Karpas-422 (cell line): ENCODE measurements around the gene RPL38. TPM values are rescaled to one million over a fixed set of nuclear protein-coding genes. Genes with fewer than 3 reads are reported as not detected.
"Not testable (repeated sequence)": the region's sequence is repeated elsewhere in the genome, so short reads cannot be mapped to it uniquely, and the experiment has no call there.

Experiments
- DNase-seq: peaks from one replicate; pipeline ENCODE4 v3.0.0-alpha.2; 2015
- H2AFZ ChIP-seq: fragments of 200-600 bp; sonication (generic); 2 replicates; pipeline ENCODE4 v1.6.1; 2014; ENCODE audit warnings: antibody characterized with exemption, low read length, mixed read lengths
- H3K27ac ChIP-seq: fragments of 200-600 bp; sonication (generic); 2 replicates; pipeline ENCODE4 v1.5.1; 2014; ENCODE audit warnings: mild to moderate bottlenecking, low read length, moderate library complexity
- H3K27me3 ChIP-seq: fragments of 200-600 bp; sonication (generic); 2 replicates; pipeline ENCODE4 v1.6.1; 2014; ENCODE audit warnings: low read length, mixed read lengths
- H3K36me3 ChIP-seq: fragments of 200-600 bp; sonication (generic); 2 replicates; pipeline ENCODE4 v1.6.1; 2014; ENCODE audit warnings: low read length, mixed read lengths; ENCODE audit not compliant: insufficient read depth
- H3K4me1 ChIP-seq: fragments of 200-600 bp; sonication (generic); 2 replicates; pipeline ENCODE4 v1.6.1; 2014; ENCODE audit warnings: mild to moderate bottlenecking, low read length, mixed read lengths
- H3K4me2 ChIP-seq: fragments of 200-600 bp; sonication (generic); 2 replicates; pipeline ENCODE4 v1.6.1; 2014; ENCODE audit warnings: low read length, low read depth, mild to moderate bottlenecking; ENCODE audit not compliant: poor library complexity, severe bottlenecking
- H3K4me3 ChIP-seq: fragments of 200-600 bp; sonication (generic); 2 replicates; pipeline ENCODE4 v1.5.1; 2014; ENCODE audit warnings: mild to moderate bottlenecking, antibody characterized with exemption, low read length, mixed read lengths
- H3K79me2 ChIP-seq: fragments of 200-600 bp; sonication (generic); 2 replicates; pipeline ENCODE4 v1.6.1; 2014; ENCODE audit warnings: mild to moderate bottlenecking, low read length, mixed read lengths
- H3K9ac ChIP-seq: fragments of 200-600 bp; sonication (generic); 2 replicates; pipeline ENCODE4 v1.6.0; 2014; ENCODE audit warnings: low read length
- H3K9me2 ChIP-seq: fragments of 200-600 bp; sonication (generic), shearing (Covaris generic); replicated peaks from 2 replicates; pipeline ENCODE4 v1.6.0; 2014; ENCODE audit warnings: mild to moderate bottlenecking, low read length, moderate library complexity; ENCODE audit not compliant: insufficient read depth
- H3K9me3 ChIP-seq: fragments of 300-700, 200-600 bp; sonication (generic); 2 replicates; pipeline ENCODE4 v1.6.1; 2014; ENCODE audit warnings: low read length, mixed read lengths
- H4K20me1 ChIP-seq: fragments of 200-600 bp; sonication (generic); 2 replicates; pipeline ENCODE4 v1.6.1; 2014; ENCODE audit warnings: mild to moderate bottlenecking, antibody characterized with exemption, low read length, low read depth; ENCODE audit not compliant: insufficient read depth
- total RNA-seq: library from RNA; depleted of rRNA; stranded (reverse); fragments of >200 nt; shearing (Covaris generic); gene quantifications from 2 replicates; pipeline ENCODE4 v1.2.3, GENCODE V29; 2014; ENCODE audit warnings: low replicate concordance

RPL38 gene
- total RNA-seq, 1 experiment from 2014 or later = 3,682 TPM

- Histone ChIP-seq H3K4me2 (no peak overlapping the region), H2AFZ (no peak overlapping the region), H3K27me3 (no peaks in the 10 kb centered on the region), H3K27ac (no peak overlapping the region), H3K79me2 (no peaks in the 10 kb centered on the region), H3K9me2 (no peaks in the 10 kb centered on the region), H3K36me3 (no peaks in the 10 kb centered on the region), H4K20me1 (no peaks in the 10 kb centered on the region), H3K4me1 (no peaks in the 10 kb centered on the region), H3K9me3 (no peaks in the 10 kb centered on the region), H3K4me3 (no peak overlapping the region), H3K9ac (no peak overlapping the region)
- no peak for DNase-seq
These were observed 15.7 kb upstream of the RPL38 start for GRCh38 chr17:74187761-74188160.

- H3K4me2 ChIP-seq, DNase-seq, H2AFZ ChIP-seq, H3K9me3 ChIP-seq, H3K9ac ChIP-seq, H3K36me3 ChIP-seq, H3K9me2 ChIP-seq, H3K4me1 ChIP-seq, H3K27me3 ChIP-seq, H3K4me3 ChIP-seq, H3K79me2 ChIP-seq, H3K27ac ChIP-seq, H4K20me1 ChIP-seq: not testable (repeated sequence)
These were observed 14.8 kb upstream of the RPL38 start for GRCh38 chr17:74188687-74189086.

- Histone ChIP-seq H3K79me2 (no peaks in the 10 kb centered on the region), H2AFZ (no peak overlapping the region), H3K27ac (no peak overlapping the region), H3K4me1 (no peaks in the 10 kb centered on the region), H3K4me2 (no peak overlapping the region), H3K9me3 (no peaks in the 10 kb centered on the region), H4K20me1 (no peaks in the 10 kb centered on the region), H3K9ac (no peak overlapping the region), H3K4me3 (no peak overlapping the region), H3K27me3 (no peaks in the 10 kb centered on the region), H3K9me2 (no peaks in the 10 kb centered on the region), H3K36me3 (no peaks in the 10 kb centered on the region)
- DNase-seq = peak; percentile 75
These were observed 13.3 kb upstream of the RPL38 start for GRCh38 chr17:74190154-74190553.

GRCh38 chr17:74190807-74191406 lies 12.6 kb upstream of the RPL38 start:
- no peak for DNase-seq
- Histone ChIP-seq H3K9me2 (no peaks in the 10 kb centered on the region), H3K27me3 (no peaks in the 10 kb centered on the region), H2AFZ (no peak overlapping the region), H4K20me1 (no peaks in the 10 kb centered on the region), H3K4me3 (no peak overlapping the region), H3K36me3 (no peaks in the 10 kb centered on the region), H3K27ac (no peak overlapping the region), H3K9ac (no peak overlapping the region), H3K9me3 (no peaks in the 10 kb centered on the region), H3K4me1 (no peaks in the 10 kb centered on the region), H3K79me2 (no peaks in the 10 kb centered on the region), H3K4me2 (no peak overlapping the region)

DNA sequence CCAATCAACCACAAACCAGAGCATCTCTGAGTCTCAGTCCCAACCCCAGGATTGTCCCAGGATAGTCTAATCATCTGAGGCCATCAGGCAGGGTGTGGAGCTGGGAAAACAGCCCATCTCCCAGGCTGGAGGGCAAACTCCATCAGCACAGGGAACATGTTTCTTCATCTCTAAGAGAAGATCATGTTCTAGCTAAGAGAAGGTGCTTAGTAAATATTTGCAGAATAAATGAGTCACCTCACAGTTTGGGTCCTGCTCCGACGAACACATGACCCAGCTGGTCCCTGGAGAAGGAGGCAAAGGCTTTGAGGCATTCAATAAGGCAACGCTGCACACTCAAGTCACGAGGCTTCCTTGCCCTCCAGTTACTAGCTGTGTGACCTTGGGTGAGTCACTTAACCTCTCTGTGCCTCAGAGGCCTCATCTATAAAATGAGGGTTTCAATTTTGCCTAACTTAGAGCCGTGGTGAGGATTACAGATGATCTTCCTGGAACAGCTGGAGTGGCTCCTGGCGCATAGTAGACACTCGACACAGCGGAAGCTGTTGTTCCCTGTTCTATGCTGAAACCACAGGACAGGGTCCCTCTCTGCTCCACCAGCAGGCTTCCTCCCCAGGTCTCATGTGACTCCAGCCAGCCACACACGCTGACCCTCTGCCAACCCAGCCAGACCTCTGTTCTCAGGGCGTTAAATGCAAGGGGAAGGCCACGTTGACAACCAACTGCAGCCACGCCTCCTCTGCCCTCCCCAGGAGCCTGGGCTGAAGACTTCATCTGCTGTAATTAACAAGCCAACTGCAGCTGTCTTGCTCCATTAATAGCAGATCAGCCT lies 10.3 kb upstream of the RPL38 start:
- DNase-seq = no peak
- no peaks in the 10 kb centered on the region for H3K9me2 ChIP-seq
- no peaks in the 10 kb centered on the region for H3K4me1 ChIP-seq
- H3K9me3 ChIP-seq = no peaks in the 10 kb centered on the region
- no peak overlapping the region for H3K4me2 ChIP-seq
- H3K36me3 ChIP-seq = no peaks in the 10 kb centered on the region
- no peaks in the 10 kb centered on the region for H3K27me3 ChIP-seq
- no peak overlapping the region for H3K9ac ChIP-seq
- H3K79me2 ChIP-seq = no peaks in the 10 kb centered on the region
- no peaks in the 10 kb centered on the region for H4K20me1 ChIP-seq
- H3K4me3 ChIP-seq = no peak overlapping the region
- no peak overlapping the region for H2AFZ ChIP-seq
- H3K27ac ChIP-seq = no peak overlapping the region

DNA sequence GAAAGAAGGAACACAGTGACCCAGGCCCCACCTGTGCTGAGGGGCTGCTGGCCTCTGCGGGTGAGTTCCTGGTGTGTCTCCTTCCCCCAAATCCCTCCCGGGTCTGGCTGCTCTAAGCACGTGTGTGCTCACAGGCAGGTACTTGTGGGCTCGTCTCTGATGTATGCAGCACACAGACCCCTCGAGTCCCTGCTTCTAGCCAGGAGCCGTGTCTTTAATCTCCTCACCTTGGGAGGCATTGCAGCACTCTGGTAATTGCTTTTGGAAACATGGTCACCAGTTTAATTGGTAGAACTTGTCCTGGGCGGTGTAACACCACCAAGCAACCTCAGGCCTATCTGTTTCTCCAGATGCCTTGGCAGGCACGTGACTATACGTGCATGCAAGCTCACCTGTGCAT lies 8.8 kb upstream of the RPL38 start:
- Histone ChIP-seq H3K36me3 (no peaks in the 10 kb centered on the region), H3K4me3 (no peak overlapping the region), H3K79me2 (no peaks in the 10 kb centered on the region), H3K9me3 (no peaks in the 10 kb centered on the region), H3K4me1 (no peaks in the 10 kb centered on the region), H4K20me1 (no peaks in the 10 kb centered on the region), H3K27ac (no peak overlapping the region), H2AFZ (no peak overlapping the region), H3K27me3 (no peaks in the 10 kb centered on the region), H3K9ac (no peak overlapping the region), H3K4me2 (no peak overlapping the region), H3K9me2 (no peaks in the 10 kb centered on the region)
- no peak for DNase-seq

DNA sequence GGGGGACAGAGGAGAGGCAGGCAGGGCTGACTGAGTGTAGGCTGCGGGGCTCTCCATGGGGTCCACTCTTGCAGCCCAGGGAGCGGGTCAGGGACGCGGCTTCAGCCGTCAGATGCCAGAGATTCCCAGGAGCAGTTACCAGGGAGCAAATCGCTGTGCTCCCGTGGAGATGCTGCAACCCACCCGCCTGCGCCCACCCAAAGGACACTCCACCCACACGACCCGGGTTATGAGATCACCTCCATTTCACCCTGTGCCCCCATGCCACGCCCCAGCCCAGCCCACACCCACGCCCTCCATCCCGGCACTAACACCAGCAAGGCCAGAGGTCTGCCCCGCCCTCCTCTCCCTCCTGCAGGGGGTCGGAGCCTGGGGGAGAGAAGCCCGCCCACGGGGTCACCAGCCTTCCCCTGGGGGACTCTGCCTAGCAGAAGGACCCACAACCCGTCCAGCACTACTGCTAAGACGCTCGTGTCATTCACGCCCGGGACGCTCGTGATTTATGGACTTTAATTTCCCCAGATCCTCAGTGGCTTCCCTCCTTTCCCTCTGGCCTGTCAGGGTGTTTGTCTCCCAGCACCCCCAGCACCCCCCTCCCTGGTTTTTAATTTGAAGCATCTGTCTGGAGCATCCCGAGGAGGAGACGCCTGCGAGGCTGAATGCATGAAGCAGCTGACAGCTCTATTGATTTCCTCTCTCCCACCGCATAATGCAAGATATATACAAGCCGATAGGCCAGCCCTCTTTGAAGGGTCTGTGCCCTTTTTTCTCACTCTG lies 6.7 kb upstream of the RPL38 start:
- Histone ChIP-seq H3K36me3 (no peaks in the 10 kb centered on the region), H3K4me2 (no peak overlapping the region), H3K27me3 (no peaks in the 10 kb centered on the region), H3K4me1 (no peaks in the 10 kb centered on the region), H3K9me3 (no peaks in the 10 kb centered on the region), H3K79me2 (no peaks in the 10 kb centered on the region), H3K4me3 (no peak overlapping the region), H3K27ac (no peak overlapping the region), H2AFZ (no peak overlapping the region), H3K9me2 (no peaks in the 10 kb centered on the region), H3K9ac (no peak overlapping the region), H4K20me1 (no peaks in the 10 kb centered on the region)
- DNase-seq = no peak

- Histone ChIP-seq H3K79me2 (no peaks in the 10 kb centered on the region), H3K36me3 (no peaks in the 10 kb centered on the region), H3K27ac (no peak overlapping the region), H3K9me3 (no peaks in the 10 kb centered on the region), H3K4me2 (no peak overlapping the region), H4K20me1 (no peaks in the 10 kb centered on the region), H3K9me2 (no peaks in the 10 kb centered on the region), H2AFZ (no peak overlapping the region), H3K27me3 (no peaks in the 10 kb centered on the region), H3K4me1 (no peaks in the 10 kb centered on the region), H3K9ac (no peak overlapping the region), H3K4me3 (no peak overlapping the region)
- DNase-seq = no peak
These were observed 5.7 kb upstream of the RPL38 start for GRCh38 chr17:74197801-74198200.
